Hepatocyte (in vitro differentiated cells): ENCODE measurements around the gene MYMX. TPM values are rescaled to one million over a fixed set of nuclear protein-coding genes. Genes with fewer than 3 reads are reported as not detected.

Source experiments
- DNase-seq: peaks from one replicate; pipeline ENCODE4 v3.0.0-alpha.2; 2016; ENCODE audit warnings: low spot score
- H2AFZ ChIP-seq: fragments of 200-600 bp; sonication (generic); 2 replicates; pipeline ENCODE4 v1.6.0; 2016; ENCODE audit warnings: antibody characterized with exemption, mild to moderate bottlenecking
- H3K27ac ChIP-seq: fragments of 200-600 bp; sonication (generic); 2 replicates; pipeline ENCODE4 v1.5.1; 2016; ENCODE audit warnings: mild to moderate bottlenecking
- H3K27me3 ChIP-seq: fragments of 200-600 bp; sonication (generic); 2 replicates; pipeline ENCODE4 v1.6.1; 2016
- H3K36me3 ChIP-seq: fragments of 200-600 bp; sonication (generic); replicated peaks from 2 replicates; pipeline ENCODE4 v1.5.1; 2016; ENCODE audit warnings: low read depth; ENCODE audit not compliant: insufficient read depth
- H3K4me1 ChIP-seq: fragments of 200-600 bp; sonication (generic); 2 replicates; pipeline ENCODE4 v1.5.1; 2016; ENCODE audit warnings: mild to moderate bottlenecking, moderate library complexity; ENCODE audit not compliant: insufficient read depth
- H3K4me2 ChIP-seq: fragments of 200-600 bp; sonication (generic); 2 replicates; pipeline ENCODE4 v1.6.0; 2016
- H3K4me3 ChIP-seq: fragments of 200-600 bp; sonication (generic); 2 replicates; pipeline ENCODE4 v1.5.1; 2016; ENCODE audit warnings: mild to moderate bottlenecking
- H3K79me2 ChIP-seq: fragments of 200-600 bp; sonication (generic); 2 replicates; pipeline ENCODE4 v1.6.0; 2017; ENCODE audit warnings: mild to moderate bottlenecking
- H3K9me2 ChIP-seq: fragments of 200-600 bp; sonication (generic); replicated peaks from 2 replicates; pipeline ENCODE4 v1.6.0; 2017; ENCODE audit warnings: mild to moderate bottlenecking; ENCODE audit not compliant: insufficient read depth
- H3K9me3 ChIP-seq: fragments of 200-600 bp; sonication (generic); 2 replicates; pipeline ENCODE4 v1.5.1; 2016; ENCODE audit warnings: low read depth, mild to moderate bottlenecking
- H4K20me1 ChIP-seq: fragments of 200-600 bp; sonication (generic); 2 replicates; pipeline ENCODE4 v1.6.0; 2016; ENCODE audit warnings: mild to moderate bottlenecking; ENCODE audit not compliant: insufficient read depth, poor library complexity, severe bottlenecking
- EZH2 ChIP-seq: fragments of 200-600 bp; sonication (generic); IDR thresholded peaks from 2 replicates; pipeline ENCODE4 v1.6.1; 2016; ENCODE audit warnings: antibody characterized with exemption, mild to moderate bottlenecking, borderline replicate concordance
- EZH2phosphoT487 ChIP-seq: fragments of 200-600 bp; sonication (generic); IDR thresholded peaks from one replicate; pipeline ENCODE4 v1.6.1; 2018; ENCODE audit warnings: antibody characterized with exemption, mild to moderate bottlenecking, low read depth, moderate library complexity; ENCODE audit not compliant: unreplicated experiment, severe bottlenecking
- WGBS: methylation state at CpG from one replicate; pipeline ENCODE4 v1.1.6; 2016; ENCODE audit warnings: low lambda C conversion rate; ENCODE audit errors: missing lambda C conversion rate; 5-methylcytosine and 5-hydroxymethylcytosine counted together
- polyA plus RNA-seq: library from polyadenylated mRNA; unstranded; fragments of >200 nt; fragmentation: Nextera tagmentation; extraction: Ambion mirVana; gene quantifications from 2 replicates; pipeline ENCODE4 v1.2.1, GENCODE V29; 2016
- total RNA-seq: library from RNA; depleted of rRNA; stranded (reverse); fragments of >200 nt; gene quantifications from 2 replicates; pipeline ENCODE4 v1.2.3, GENCODE V29; 2014
- TF ChIP-seq, protein P1 (sequence below): fragments of 200-600 bp; sonication (generic); IDR thresholded peaks from 2 replicates; pipeline ENCODE4 v1.5.1; 2016; ENCODE audit warnings: antibody characterized with exemption, mild to moderate bottlenecking; ENCODE audit not compliant: poor library complexity

The MYMX gene
- total and polyA plus RNA-seq, 2 experiments from 2014 or later: not detected

DNA sequence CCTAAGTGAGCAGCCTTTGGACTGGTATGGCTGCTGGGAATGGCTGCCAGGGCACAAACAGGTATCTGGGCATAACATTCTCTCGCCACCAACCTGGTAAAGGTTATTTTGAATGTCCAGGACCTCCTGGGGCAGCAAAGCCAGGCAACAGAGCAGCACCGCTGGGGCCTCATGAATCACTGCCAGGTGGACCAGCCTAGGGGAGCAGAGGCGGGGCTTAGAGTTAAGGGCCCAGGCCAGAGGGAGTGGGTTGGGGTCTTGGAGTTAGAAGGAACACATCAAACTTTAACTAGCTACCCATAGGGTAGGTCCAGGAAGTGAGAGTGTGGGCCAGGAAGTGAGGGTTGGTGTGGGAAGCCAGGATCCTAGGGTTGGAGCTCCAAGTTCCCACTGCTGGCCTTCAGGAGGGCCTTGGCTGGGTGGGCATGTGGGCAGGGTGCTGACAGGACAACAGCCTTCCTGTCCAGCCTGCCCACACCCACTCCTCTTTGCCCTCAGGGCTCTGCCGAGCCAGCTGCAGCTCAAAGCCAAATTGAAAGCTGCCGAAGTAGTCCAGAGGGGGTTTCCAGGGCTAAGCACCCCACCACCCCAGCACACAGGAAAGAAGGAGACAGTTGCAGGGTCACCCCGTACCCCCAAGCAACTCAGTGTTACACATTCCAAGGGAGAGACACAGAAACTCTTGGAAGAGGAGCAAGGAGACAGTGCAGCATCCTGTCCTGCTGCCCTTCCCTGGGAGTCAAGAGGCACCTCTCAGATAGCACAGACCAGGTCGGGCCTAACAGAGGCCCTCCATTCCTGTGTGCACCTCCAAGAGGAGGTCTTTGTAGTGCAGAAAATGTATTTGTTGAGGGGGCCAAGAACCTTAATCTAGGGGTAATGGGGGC, 46.0 kb downstream of the MYMX start:
- TF ChIP-seq, protein P1, sequence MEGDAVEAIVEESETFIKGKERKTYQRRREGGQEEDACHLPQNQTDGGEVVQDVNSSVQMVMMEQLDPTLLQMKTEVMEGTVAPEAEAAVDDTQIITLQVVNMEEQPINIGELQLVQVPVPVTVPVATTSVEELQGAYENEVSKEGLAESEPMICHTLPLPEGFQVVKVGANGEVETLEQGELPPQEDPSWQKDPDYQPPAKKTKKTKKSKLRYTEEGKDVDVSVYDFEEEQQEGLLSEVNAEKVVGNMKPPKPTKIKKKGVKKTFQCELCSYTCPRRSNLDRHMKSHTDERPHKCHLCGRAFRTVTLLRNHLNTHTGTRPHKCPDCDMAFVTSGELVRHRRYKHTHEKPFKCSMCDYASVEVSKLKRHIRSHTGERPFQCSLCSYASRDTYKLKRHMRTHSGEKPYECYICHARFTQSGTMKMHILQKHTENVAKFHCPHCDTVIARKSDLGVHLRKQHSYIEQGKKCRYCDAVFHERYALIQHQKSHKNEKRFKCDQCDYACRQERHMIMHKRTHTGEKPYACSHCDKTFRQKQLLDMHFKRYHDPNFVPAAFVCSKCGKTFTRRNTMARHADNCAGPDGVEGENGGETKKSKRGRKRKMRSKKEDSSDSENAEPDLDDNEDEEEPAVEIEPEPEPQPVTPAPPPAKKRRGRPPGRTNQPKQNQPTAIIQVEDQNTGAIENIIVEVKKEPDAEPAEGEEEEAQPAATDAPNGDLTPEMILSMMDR: no peak
- TF ChIP-seq EZH2: no peak
- no peak for TF ChIP-seq EZH2phosphoT487
- Histone ChIP-seq H3K79me2 (peaks cover 27% of the 10 kb centered on the region), H2AFZ (no peak overlapping the region), H3K4me3 (no peak overlapping the region), H3K4me1 (peaks cover 23% of the 10 kb centered on the region), H3K27ac (peak overlapping the region; percentile 34), H4K20me1 (peaks cover 10% of the 10 kb centered on the region), H3K36me3 (no peaks in the 10 kb centered on the region), H3K27me3 (no peaks in the 10 kb centered on the region), H3K9me2 (no peaks in the 10 kb centered on the region), H3K9me3 (no peaks in the 10 kb centered on the region), H3K4me2 (peak overlapping the region; percentile 98)
- no peak for DNase-seq
- WGBS: 78% methylated on average over 7 of the region's 7 CpGs

DNA sequence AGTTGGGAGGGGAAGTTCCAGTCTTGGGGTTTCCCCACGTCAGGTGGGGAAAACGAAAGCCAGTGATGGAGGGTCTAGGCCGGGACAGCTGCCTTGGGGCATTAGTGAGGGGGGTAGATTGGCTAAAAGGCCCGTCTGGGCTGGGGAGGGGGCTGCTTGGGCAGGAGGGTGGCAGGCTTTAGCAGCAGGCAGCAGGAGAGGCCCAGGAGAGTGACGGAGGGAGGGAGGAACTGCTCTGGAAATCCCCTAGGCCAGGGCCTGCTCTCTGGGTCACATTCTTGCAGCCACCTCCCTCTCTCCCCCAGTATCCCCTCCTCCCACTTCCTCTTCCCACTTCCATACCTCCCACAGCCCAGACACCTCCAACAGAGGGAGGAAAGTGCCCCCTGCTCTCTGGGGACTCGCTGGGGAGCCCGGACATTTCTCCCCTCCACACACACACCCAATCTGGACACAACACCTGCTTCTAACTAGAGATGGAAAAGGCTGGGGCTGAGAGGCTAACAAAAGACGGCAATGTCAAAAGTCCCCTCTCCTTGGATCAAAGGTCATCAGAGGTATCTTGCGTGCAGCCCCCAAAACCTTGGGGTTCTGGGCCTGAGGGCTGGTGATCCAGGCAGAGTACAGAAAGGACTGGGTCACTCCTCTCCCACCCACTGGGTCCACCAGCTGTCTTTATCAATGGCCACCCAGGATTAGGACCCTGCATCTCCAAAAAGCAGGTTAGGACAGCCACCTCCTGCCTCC, 46.8 kb downstream of the MYMX start:
- peaks cover 4% of the 10 kb centered on the region for H3K27me3 ChIP-seq
- peak; percentile 69 for DNase-seq
- peaks cover 23% of the 10 kb centered on the region for H3K4me1 ChIP-seq
- H3K4me2 ChIP-seq: peak overlapping the region; percentile 98
- H4K20me1 ChIP-seq: peaks cover 10% of the 10 kb centered on the region
- peak overlapping the region; percentile 77 for H3K4me3 ChIP-seq
- peaks cover 27% of the 10 kb centered on the region for H3K79me2 ChIP-seq
- H3K9me3 ChIP-seq: no peaks in the 10 kb centered on the region
- no peaks in the 10 kb centered on the region for H3K36me3 ChIP-seq
- H3K9me2 ChIP-seq: no peaks in the 10 kb centered on the region
- no peak overlapping the region for H2AFZ ChIP-seq
- TF ChIP-seq EZH2phosphoT487 (no peak), EZH2 (no peak)
- TF ChIP-seq, protein P1: no peak
- peak overlapping the region; percentile 93 for H3K27ac ChIP-seq
- 63% methylated on average over 8 of the region's 9 CpGs for WGBS

DNA sequence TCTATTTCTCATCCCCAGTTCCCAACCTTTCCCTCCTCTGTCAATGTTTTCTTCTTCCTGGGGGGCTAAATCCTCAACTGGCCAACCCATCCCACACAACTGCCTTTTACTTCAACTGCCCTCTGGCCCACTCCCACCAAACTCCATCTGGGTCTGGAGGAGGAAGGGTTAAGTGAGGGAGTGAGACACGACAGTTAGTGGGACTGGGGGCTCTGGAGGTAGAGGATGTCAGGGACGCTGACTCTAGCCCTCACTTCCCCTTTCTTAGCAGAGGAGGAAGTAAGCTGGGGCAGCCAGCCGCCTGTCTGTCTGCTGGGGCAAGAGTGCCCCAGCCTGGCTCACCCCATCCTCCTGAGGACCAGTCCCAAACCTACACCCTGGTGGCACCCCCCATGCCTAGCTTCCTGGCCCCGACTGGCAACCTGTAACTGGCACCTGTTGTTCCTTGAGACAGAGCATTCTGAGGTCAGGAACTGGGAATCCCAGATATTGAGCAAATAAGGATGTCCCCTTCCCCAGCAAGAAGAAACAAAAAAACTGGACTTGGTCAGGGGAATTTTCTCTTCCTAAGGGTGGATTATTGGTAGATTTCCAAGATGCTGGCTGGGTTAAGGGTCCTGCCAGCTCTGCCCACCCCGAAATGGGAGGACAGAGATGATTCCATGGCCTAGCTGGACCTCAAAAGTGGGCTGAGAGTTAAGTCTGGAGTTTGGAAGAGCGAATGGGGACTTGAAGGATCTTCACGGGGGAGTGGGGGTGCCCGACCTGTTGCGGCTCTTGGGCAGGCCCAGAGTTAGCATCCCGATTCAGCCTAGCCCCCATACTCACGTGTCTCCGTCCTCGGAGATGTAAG, 47.7 kb downstream of the MYMX start:
- WGBS: 17% methylated on average over 13 of the region's 13 CpGs
- Histone ChIP-seq H3K4me1 (peaks cover 23% of the 10 kb centered on the region), H3K4me3 (peak overlapping the region; percentile 77), H3K9me3 (no peaks in the 10 kb centered on the region), H4K20me1 (peaks cover 10% of the 10 kb centered on the region), H3K4me2 (peak overlapping the region; percentile 98), H3K79me2 (peaks cover 27% of the 10 kb centered on the region), H3K27ac (peak overlapping the region; percentile 93), H3K9me2 (no peaks in the 10 kb centered on the region), H3K36me3 (no peaks in the 10 kb centered on the region), H3K27me3 (peaks cover 12% of the 10 kb centered on the region), H2AFZ (peak overlapping the region; percentile 56)
- DNase-seq: no peak
- TF ChIP-seq EZH2phosphoT487 (no peak), EZH2 (no peak)
- TF ChIP-seq, protein P1: no peak
